ENCODE results near the gene YBX2. TPM values are rescaled to one million over a fixed set of nuclear protein-coding genes. Genes with fewer than 3 reads are reported as not detected.

The YBX2 gene
- total and polyA plus RNA-seq, 2 donors (not counting 1 experiment from before 2014, with no cell fraction given), result 0.15 to 0.22 TPM

DNA sequence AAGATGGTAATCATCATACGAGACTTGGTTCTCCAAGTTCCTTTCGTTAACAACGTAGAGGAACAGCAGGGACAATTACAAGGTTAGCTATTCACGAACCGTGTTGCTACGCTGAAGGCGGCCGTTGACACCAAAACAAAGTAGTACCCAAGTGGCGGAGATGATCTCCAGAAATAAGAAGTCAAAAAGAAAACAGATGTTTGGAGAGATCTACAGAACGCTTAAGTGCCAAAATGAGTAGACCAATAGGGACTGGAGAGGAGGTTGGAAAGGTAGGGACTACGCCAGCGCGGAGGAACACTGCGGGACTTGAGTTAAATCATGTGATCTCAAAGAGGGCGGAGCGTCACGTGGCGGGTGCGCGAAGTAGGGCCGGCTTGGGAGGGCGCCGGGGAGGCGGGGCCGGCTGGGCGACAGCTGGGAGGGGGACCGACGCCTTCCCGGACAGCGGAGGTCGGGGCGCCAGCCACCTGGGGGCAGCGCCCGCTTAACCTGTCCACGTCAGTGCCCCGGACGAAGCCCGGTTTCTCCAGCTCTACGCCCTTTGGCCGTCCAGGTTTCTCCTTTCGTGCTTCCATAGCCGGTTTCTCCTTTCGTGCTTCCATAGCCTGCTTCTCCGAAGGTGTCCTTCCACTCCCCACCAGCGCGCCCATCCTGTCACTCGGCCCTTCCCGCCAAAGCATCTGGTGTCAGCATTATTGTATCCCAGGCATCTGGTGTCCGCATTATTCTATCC lies 51.6 kb downstream of the YBX2 start:
- Mint-ChIP-seq H3K27ac (peak overlapping the region; percentile 100), H3K27me3 (no peaks in the 10 kb centered on the region), H3K4me3 (peak overlapping the region; percentile 98), H3K9me3 (ENCODE audit: insufficient read depth) (no peaks in the 10 kb centered on the region), H3K4me1 (peaks cover 36% of the 10 kb centered on the region)
- Histone ChIP-seq H4K20me1 (ENCODE audit: control insufficient read depth, insufficient read depth, low read length, poor library complexity, severe bottlenecking) (peaks cover 20% of the 10 kb centered on the region), H3K4me1 (ENCODE audit: control insufficient read depth in 2 of 2, insufficient read depth in 2 of 2, low read length in 2 of 2) (peaks cover 24 to 28% of the 10 kb centered on the region in 2 donors), H3K9me3 (ENCODE audit: control extremely low read depth in 1 of 3, control insufficient read depth in 2 of 3, insufficient read depth in 1 of 3, low read length in 2 of 3) (no peaks in the 10 kb centered on the region), H3K27me3 (replicated peaks in 1 of 4; ENCODE audit: control extremely low read depth in 1 of 4, control insufficient read depth in 3 of 4, insufficient read depth in 4 of 4, low read length in 3 of 4) (no peaks in the 10 kb centered on the region), H3K4me3 (ENCODE audit: control extremely low read depth in 1 of 5, extremely low read depth in 1 of 5, insufficient read depth in 1 of 5, low read depth in 2 of 5, low read length in 4 of 5) (peak overlapping the region; percentile 81 to 99 (median 99)), H3K79me2 (ENCODE audit: control insufficient read depth, insufficient read depth, low read length) (peaks cover 43% of the 10 kb centered on the region), H3K27ac (ENCODE audit: low read length in 2 of 2) (peak overlapping the region; percentile 94 to 97), H2AFZ (ENCODE audit: insufficient read depth, low read depth, low read length, poor library complexity, severe bottlenecking) (peak overlapping the region; percentile 86), H3K36me3 (replicated peaks in 1 of 2; ENCODE audit: control extremely low read depth in 1 of 2, control insufficient read depth in 1 of 2, extremely low read depth in 1 of 2, insufficient read depth in 2 of 2, low read length in 1 of 2) (peaks cover 8 to 37% of the 10 kb centered on the region in 2 experiments), H3K4me2 (replicated peaks; ENCODE audit: low read depth, low read length, poor library complexity, severe bottlenecking) (peak overlapping the region; percentile 79), H3K9ac (ENCODE audit: low read length) (peak overlapping the region; percentile 82)
- POLR2A ChIA-PET, result interaction anchor here (0.5 to 13.1 kb wide), 14 partner anchors 9 to 614 kb away, joined by 3 to 157 read pairs (median 4); partner anchors contain the start of genes ACADVL, CTDNEP1, DLG4 and DVL2
- intact Hi-C loops (cut with micrococcal nuclease), result loop anchor here (1.0 kb wide), 1 partner anchor 86 kb away; the partner anchor contains the start of gene NEURL4
- WGBS (ENCODE audit: insufficient coverage), result 4% methylated on average over 49 of the region's 49 CpGs
- TF ChIP-seq, protein P1, sequence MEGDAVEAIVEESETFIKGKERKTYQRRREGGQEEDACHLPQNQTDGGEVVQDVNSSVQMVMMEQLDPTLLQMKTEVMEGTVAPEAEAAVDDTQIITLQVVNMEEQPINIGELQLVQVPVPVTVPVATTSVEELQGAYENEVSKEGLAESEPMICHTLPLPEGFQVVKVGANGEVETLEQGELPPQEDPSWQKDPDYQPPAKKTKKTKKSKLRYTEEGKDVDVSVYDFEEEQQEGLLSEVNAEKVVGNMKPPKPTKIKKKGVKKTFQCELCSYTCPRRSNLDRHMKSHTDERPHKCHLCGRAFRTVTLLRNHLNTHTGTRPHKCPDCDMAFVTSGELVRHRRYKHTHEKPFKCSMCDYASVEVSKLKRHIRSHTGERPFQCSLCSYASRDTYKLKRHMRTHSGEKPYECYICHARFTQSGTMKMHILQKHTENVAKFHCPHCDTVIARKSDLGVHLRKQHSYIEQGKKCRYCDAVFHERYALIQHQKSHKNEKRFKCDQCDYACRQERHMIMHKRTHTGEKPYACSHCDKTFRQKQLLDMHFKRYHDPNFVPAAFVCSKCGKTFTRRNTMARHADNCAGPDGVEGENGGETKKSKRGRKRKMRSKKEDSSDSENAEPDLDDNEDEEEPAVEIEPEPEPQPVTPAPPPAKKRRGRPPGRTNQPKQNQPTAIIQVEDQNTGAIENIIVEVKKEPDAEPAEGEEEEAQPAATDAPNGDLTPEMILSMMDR (IDR thresholded peaks at IDR 0.05), result no peak
- TF ChIP-seq EZH2 (IDR thresholded peaks at IDR 0.05; ENCODE audit: borderline replicate concordance, insufficient read depth, low read depth, low read length, poor library complexity, severe bottlenecking), result no peak
- CTCF ChIA-PET, result interaction anchor here (0.5 to 5.0 kb wide), 7 partner anchors 8 to 197 kb away, joined by 3 to 36 read pairs (median 5); partner anchors contain the start of genes ACADVL, CTDNEP1, DLG4 and DVL2
- peak; percentile 42 for ATAC-seq (ENCODE audit: low read depth)
- peak; percentile 99 for DNase-seq

Data from B cell (primary cell).